ENCODE results near the gene TAF6L.

- TF ChIP-seq CTCF (IDR thresholded peaks at IDR 0.05) (no peak), POLR2A (IDR thresholded peaks at IDR 0.05) (no peak)
These were observed 29.9 kb downstream of the TAF6L start for GRCh38 chr11:62801071-62801470.

All from testis (tissue), 2 donors.